Measurements from ENCODE around the gene CADPS. TPM values are rescaled to one million over a fixed set of nuclear protein-coding genes. Genes with fewer than 3 reads are reported as not detected.
A peak's percentile ranks its signal among the peaks of the same experiment; 100 is the strongest.

CADPS gene
- polyA plus RNA-seq, 1 of the 3 experiments (the other 2 are of a cell fraction) = 5.8 TPM

- no peak for TF ChIP-seq FOSL2 (IDR thresholded peaks at IDR 0.05; ENCODE audit: borderline replicate concordance, low read depth)
- no peaks in the 10 kb centered on the region for H3K9me2 ChIP-seq
- no peak overlapping the region for H3K9ac ChIP-seq
- no peaks in the 10 kb centered on the region for H3K4me1 ChIP-seq (ENCODE audit: control insufficient read depth in 1 of 2, insufficient read depth in 2 of 2, low read depth in 1 of 2, low read length in 1 of 2)
- no peak for DNase-seq
- H4K20me1 ChIP-seq (ENCODE audit: insufficient read depth) = no peaks in the 10 kb centered on the region
- WGBS (ENCODE audit: low lambda C conversion rate) = 60% methylated on average over 2 of the region's 2 CpGs
- no peak overlapping the region for H2AFZ ChIP-seq (ENCODE audit: low read depth)
- H3K9me3 ChIP-seq = no peaks in the 10 kb centered on the region
- H3K79me2 ChIP-seq (ENCODE audit: insufficient read depth) = no peaks in the 10 kb centered on the region
- CTCF ChIA-PET = no interaction called here
- H3K4me2 ChIP-seq = no peak overlapping the region
- no peak overlapping the region for H3K4me3 ChIP-seq (ENCODE audit: low read depth in 2 of 2, low read length in 1 of 2)
- no peaks in the 10 kb centered on the region for H3K36me3 ChIP-seq (replicated peaks in 1 of 2; ENCODE audit: control insufficient read depth in 1 of 2, insufficient read depth in 2 of 2, low read length in 1 of 2)
- H3K27me3 ChIP-seq (ENCODE audit: insufficient read depth) = no peaks in the 10 kb centered on the region
- POLR2A ChIA-PET = no interaction called here
- H3F3A ChIP-seq (replicated peaks; ENCODE audit: insufficient read depth) = peaks cover 6% of the 10 kb centered on the region
- no peak overlapping the region for H3K27ac ChIP-seq (ENCODE audit: low read depth in 2 of 2, low read length in 1 of 2)
These were observed 43.6 kb upstream of the CADPS start for GRCh38 chr3:62918777-62919176.

- Histone ChIP-seq H3K9me2 (no peaks in the 10 kb centered on the region), H3K4me1 (ENCODE audit: control insufficient read depth in 1 of 2, insufficient read depth in 2 of 2, low read depth in 1 of 2, low read length in 1 of 2) (no peaks in the 10 kb centered on the region), H3K9ac (no peak overlapping the region), H3K4me3 (ENCODE audit: low read depth in 2 of 2, low read length in 1 of 2) (no peak overlapping the region), H4K20me1 (ENCODE audit: insufficient read depth) (no peaks in the 10 kb centered on the region), H3K36me3 (replicated peaks in 1 of 2; ENCODE audit: control insufficient read depth in 1 of 2, insufficient read depth in 2 of 2, low read length in 1 of 2) (no peaks in the 10 kb centered on the region), H3K27ac (ENCODE audit: low read depth in 2 of 2, low read length in 1 of 2) (no peak overlapping the region), H2AFZ (ENCODE audit: low read depth) (no peak overlapping the region), H3F3A (replicated peaks; ENCODE audit: insufficient read depth) (peaks cover 6% of the 10 kb centered on the region), H3K4me2 (no peak overlapping the region), H3K27me3 (ENCODE audit: insufficient read depth) (no peaks in the 10 kb centered on the region), H3K9me3 (no peaks in the 10 kb centered on the region), H3K79me2 (ENCODE audit: insufficient read depth) (no peaks in the 10 kb centered on the region)
- WGBS (ENCODE audit: low lambda C conversion rate) = 67% methylated on average over 1 of the region's 1 CpG
- no peak for DNase-seq
- no peak for TF ChIP-seq CHD2 (IDR thresholded peaks at IDR 0.05; ENCODE audit: low read length, partially characterized antibody)
- TF ChIP-seq RAD21 (IDR thresholded peaks at IDR 0.05; ENCODE audit: low read length) = no peak
- TF ChIP-seq JUND (IDR thresholded peaks at IDR 0.05) = no peak
- no peak for TF ChIP-seq EP300 (IDR thresholded peaks at IDR 0.05; ENCODE audit: borderline replicate concordance in 1 of 2, low read depth in 1 of 2, low read length in 1 of 2)
- TF ChIP-seq FOSL2 (IDR thresholded peaks at IDR 0.05; ENCODE audit: borderline replicate concordance, low read depth) = no peak
- no peak for TF ChIP-seq MXI1 (IDR thresholded peaks at IDR 0.05; ENCODE audit: low read depth, low read length)
- TF ChIP-seq CTCF (IDR thresholded peaks at IDR 0.05) = no peak
- TF ChIP-seq NRF1 (IDR thresholded peaks at IDR 0.05; ENCODE audit: low read depth, low read length) = no peak
- no peak for TF ChIP-seq RXRA (IDR thresholded peaks at IDR 0.05; ENCODE audit: borderline replicate concordance, low read depth)
- ChIA-PET POLR2A (no interaction called here), CTCF (no interaction called here)
These were observed 42.9 kb upstream of the CADPS start for GRCh38 chr3:62918131-62918530.

GRCh38 chr3:62911526-62911925 is 36.3 kb upstream of the CADPS start:
- TF ChIP-seq FOSL2 (IDR thresholded peaks at IDR 0.05; ENCODE audit: borderline replicate concordance, low read depth) = peak; percentile 50; the same call in 1 of the 2 replicates
- TF ChIP-seq IRF3 (IDR thresholded peaks at IDR 0.05; ENCODE audit: low read depth, low read length) = no peak
- no peak for TF ChIP-seq RXRA (IDR thresholded peaks at IDR 0.05; ENCODE audit: borderline replicate concordance, low read depth)
- TF ChIP-seq REST (IDR thresholded peaks at IDR 0.05; ENCODE audit: low read depth, low read length) = no peak
- no peak for TF ChIP-seq POLR2AphosphoS5 (IDR thresholded peaks at IDR 0.05; ENCODE audit: low read depth, low read length)
- no peak overlapping the region for H2AFZ ChIP-seq (ENCODE audit: low read depth)
- no peak overlapping the region for H3K4me3 ChIP-seq (ENCODE audit: low read depth in 2 of 2, low read length in 1 of 2)
- H3K9me2 ChIP-seq = no peaks in the 10 kb centered on the region
- H3K9me3 ChIP-seq = no peaks in the 10 kb centered on the region
- no peak overlapping the region for H3K4me2 ChIP-seq
- no peaks in the 10 kb centered on the region for H3K79me2 ChIP-seq (ENCODE audit: insufficient read depth)
- H3K36me3 ChIP-seq (replicated peaks in 1 of 2; ENCODE audit: control insufficient read depth in 1 of 2, insufficient read depth in 2 of 2, low read length in 1 of 2) = no peaks in the 10 kb centered on the region
- H3K4me1 ChIP-seq (ENCODE audit: control insufficient read depth in 1 of 2, insufficient read depth in 2 of 2, low read depth in 1 of 2, low read length in 1 of 2) = no peaks in the 10 kb centered on the region
- ChIA-PET CTCF (interaction anchor here (1.0 kb wide), 1 partner anchor 23 kb away, joined by 3 read pairs; no protein-coding TSS in a partner anchor), POLR2A (no interaction called here)
- no peaks in the 10 kb centered on the region for H4K20me1 ChIP-seq (ENCODE audit: insufficient read depth)
- H3K9ac ChIP-seq = no peak overlapping the region
- no peaks in the 10 kb centered on the region for H3F3A ChIP-seq (replicated peaks; ENCODE audit: insufficient read depth)
- DNase-seq = no peak
- H3K27ac ChIP-seq (ENCODE audit: low read depth in 2 of 2, low read length in 1 of 2) = no peak overlapping the region
- no peaks in the 10 kb centered on the region for H3K27me3 ChIP-seq (ENCODE audit: insufficient read depth)

Data from SK-N-SH (cell line).